NCI-H1417 (cell line): ENCODE measurements around the gene RARG.
A peak's percentile ranks its signal among the peaks of the same experiment; 100 is the strongest.

Source experiments
- DNase-seq, 3 experiments: peaks; one replicate each; lab custom pipeline; 2025; lab: John Stamatoyannopoulos, UW

RARG gene

DNA sequence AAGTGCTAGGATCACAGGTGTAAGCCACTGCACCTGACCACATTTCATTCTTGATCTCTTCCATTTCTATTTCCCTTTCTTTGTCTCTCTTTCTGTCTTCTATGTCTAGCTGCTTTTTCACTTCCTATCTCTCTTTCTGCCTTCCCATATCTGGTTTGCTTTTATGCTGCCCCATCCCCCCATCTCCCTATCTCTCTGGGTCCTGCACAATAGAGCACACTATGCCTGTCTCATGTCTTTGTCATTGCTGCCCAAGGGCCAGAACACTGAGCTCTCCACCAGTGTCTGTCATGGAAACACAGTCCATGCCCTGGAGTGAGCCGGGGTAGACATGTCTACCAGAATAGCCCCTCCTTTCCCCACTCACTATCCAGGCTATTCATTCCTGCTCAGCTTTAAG is 12.3 kb upstream of the RARG start:
- DNase-seq, result no peak

DNA sequence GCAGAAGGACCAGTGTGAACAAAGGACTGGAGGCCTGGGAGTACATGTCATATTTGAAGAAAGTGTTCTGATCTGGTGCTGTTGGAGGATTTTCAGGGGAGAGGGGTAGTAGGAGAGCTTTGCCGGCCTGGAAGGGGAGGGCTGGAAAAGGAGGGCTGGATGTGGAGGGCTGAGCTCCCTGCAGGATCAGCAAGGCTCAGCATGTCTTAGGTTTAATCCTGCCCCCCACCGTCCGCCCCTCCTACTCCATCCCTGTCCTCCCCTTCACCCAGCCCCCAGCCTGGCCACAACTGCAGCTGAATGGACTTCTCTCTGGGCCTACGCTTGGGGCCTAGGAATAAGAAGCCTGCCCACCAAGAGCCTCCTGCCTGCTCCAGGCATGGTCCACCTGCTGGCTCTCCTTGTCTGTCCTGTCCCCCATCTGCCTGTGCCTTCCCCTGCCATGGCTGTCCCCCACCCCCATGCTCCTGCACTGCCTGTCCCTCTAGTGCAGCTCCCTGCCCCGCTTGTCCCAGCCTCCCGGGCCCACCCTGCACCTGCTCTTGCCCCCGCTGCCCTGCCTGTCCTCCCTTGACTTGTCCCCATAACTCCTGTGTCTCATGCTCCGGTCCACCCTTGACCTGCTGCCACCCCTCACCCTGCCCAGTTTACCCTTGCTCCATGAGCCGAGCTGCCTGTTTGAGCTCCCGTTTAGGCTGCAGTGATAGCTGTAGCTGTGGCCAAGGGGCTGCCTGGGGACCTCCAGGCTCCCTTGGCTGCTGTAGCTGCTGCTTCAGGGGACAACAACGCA is 9.8 kb upstream of the RARG start:
- no peak for DNase-seq

DNA sequence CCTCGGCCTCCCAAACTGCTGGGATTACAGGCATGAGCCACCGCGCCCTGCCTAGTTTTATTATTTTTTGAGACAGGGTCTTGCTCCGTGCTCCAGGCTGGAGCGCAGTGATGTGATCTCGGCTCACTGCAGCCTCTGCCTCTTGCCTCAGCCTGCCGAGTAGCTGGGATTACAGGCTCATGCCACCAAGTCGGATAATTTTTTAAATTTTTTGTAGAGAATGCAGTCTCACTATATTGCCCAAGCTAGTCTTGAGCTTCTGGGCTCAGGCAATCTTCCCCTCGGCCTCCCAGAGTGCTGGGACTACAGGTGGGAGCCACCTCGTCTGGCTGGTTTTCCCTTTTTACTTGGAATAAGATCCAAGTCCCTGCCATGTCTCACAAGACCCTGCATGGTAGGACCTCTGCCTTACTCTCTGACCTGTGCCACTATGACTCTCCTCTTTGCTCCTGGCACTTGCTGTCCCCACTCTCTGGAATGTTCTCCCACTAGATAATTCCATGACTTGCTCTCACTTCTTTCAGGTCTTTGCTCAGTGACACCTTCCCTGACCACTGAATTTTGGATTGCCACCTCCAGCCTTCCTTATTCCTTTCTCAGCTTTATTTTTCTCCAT is 7.7 kb upstream of the RARG start:
- no peak for DNase-seq

DNA sequence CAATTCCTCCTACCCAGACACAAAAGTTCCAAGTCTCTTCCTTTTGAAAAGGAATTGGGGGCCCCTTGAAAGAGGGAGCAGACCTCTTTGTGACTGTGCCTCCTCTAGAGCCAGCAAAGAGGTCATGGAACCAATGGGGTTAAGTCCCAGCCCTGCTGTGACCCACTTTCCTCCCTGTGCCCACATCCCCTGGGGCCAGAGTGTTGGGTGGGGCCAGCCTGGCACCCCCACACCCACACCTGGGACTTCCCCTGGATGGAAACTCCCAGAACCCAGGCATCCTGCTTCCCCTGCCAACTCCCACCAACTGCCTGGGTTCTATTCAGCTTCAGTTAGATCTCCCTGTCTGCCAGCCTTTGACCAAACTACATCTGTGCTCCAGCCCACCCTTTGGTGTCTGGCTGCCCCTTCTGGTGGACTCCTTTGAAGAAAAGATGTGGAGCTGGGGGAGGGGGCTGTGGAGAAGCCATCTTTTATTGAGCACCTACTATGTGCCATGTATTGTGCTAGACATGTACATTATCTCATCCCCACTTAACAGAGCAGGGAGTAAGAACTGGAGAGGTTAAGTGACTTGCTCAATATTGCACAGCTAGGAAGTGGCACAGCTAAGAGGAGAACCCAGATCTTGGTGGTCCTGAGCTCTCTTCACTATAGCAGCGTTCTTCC is 4.6 kb upstream of the RARG start:
- no peak for DNase-seq

DNA sequence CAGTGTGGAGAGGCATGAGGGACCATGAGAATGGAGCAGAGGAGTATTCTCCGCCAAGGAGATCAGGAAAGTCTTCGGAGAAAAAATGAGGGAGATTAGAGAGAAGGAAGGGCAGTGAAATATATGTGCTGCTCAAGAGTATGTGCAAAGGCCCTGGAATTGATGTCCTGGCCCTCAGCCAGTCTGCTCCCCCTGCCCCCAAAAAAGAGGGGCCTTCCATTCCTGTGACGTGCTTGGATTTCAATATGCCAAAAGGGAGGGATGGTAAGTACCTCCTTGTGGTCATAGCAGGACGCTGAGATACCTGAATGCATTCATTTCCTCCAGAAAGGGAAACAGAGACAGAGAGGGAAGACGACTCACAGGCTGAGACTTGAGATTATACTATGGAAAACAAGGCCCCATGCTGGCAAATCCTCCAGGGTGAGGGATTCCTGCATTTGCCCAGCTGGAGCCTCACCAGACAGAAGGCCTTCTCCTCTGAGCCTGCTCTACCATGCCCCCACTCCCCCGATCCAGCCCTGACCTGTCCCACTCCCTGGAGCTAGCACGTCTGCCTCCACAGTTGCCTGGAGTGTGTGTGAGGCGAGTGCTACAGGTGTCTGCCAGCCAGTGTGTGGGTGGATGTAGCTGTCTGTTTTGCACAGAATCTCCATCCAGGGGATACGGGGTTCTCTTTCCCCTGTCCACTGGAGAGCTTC is 3.9 kb upstream of the RARG start:
- no peak for DNase-seq

DNA sequence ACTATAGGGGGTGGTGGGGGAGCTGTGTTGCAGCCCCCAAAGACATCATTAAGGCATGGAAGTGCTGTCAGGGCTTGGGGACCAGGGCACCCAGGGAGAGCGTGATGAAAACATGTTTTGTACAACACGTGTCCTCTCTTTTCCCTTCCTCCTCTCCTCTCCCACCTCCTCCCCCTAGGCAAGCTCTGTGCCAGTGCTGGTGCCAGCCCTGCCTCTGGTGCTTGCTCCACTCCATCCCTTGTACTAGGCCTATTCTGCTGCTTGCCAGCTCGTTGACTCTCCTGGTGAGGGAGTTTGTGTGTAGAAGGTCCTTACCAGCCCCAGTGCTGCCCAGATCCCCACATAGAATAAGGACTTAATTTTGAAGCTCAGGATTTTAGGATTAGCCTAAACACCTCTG is 3.2 kb upstream of the RARG start:
- DNase-seq, result no peak

DNA sequence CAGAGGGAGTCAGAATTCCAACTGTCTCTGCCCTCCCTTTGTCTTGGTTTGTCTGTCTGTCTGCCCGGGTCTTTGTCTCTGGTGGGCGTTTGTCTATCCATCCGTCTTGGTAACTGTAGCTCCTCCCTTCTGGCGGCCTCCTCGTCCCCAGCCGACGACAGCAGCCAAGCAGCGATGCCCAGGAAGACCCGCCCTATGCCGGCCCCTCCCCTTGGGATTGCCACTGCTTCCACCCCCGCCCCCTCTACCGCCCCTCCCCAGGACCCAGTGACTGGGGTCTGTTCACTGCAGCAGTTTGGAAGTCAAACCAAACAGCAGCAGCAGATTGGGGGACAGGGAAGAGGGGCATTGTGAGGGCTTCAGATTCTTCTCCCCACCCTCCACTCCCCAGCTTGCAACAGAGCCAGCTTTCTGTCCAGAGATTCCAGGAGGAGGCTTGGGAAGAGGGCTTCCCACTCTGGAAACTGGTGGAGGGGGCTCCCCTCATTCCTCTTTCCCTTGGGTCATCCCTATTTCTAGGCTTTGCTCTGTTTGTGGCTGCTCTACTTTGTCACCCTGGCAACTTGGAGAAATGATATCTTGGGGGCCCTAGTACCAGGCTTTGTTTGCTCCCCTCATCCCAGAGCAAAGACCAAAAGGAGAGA is 2.4 kb upstream of the RARG start:
- DNase-seq, result no peak

DNA sequence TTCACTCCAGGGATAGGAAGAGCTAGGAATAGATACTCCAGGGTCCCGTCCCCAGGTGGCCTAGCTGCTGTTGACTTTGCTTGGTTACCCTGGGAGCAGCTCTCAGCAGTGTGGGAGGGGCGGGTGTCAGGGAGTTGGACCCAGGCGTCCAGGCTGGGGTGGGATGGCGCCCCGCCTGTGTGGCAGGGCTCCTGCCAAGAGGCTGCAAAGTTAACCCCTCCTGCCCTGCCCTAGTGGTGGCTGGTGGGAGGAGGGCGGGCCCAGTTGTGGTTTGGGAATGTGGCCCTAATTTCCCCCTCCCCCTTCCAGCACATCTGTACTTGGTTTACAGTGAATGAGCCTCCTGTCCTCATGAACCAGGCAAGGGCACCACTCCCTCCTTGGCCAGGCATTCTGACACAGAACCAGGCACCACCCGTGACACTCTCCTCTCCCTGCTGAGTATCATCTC is 1.7 kb upstream of the RARG start:
- DNase-seq, result no peak

DNA sequence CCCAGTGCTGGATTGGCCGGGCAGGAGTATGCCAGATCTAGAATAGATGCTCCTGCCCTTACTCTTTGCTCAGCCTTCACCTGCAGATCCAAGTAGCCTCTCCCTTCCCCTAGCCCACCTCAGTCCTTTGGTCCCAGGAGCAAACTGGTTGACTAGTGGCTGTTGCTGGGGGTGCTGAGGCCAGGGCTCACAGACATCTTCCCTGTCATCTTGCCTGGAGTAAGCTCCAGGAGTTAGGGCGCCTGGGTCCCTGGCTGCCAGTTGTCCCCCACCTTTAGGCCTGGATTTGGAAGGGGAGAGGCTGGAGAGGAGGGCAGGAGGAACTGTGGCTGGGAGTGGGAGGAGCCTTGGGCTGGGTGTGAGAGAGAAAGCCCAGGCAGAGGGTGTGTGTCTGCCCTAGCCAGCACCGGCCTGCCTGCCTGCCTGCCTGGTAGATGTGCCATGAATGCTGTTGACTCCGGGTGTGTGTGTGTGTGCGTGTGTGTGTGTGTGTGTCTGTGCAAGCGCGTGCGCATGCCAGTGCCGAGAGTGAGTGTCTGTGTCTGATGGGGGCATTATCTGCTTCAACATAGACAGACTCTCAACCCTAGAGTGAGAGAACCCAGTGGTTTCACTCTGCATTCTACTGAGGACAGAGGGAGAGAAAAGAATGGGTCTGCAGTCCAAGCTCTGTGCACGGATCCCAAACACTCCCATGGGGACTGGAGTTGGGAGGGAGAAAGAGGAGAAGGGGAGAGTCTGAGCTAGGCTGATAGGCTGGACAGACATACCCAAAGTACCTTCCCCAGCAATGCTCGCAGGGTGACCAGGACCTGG is 845 bp upstream of the RARG start:
- peak in 2 of 3 experiments; percentile 33 to 46 for DNase-seq

DNA sequence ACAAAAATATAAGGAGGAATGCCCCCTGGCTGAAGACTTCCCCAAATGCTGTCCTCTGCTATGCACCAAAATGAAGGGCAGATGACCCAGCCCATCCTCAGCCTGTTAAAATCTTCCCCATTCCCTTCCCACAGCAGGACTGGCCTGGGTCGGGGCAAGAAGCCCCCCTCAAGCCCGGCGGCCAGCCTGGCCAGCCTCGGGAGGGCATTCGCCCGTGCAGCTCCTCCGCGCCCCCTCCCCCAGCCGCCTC is 413 bp downstream of the RARG start:
- no peak for DNase-seq

DNA sequence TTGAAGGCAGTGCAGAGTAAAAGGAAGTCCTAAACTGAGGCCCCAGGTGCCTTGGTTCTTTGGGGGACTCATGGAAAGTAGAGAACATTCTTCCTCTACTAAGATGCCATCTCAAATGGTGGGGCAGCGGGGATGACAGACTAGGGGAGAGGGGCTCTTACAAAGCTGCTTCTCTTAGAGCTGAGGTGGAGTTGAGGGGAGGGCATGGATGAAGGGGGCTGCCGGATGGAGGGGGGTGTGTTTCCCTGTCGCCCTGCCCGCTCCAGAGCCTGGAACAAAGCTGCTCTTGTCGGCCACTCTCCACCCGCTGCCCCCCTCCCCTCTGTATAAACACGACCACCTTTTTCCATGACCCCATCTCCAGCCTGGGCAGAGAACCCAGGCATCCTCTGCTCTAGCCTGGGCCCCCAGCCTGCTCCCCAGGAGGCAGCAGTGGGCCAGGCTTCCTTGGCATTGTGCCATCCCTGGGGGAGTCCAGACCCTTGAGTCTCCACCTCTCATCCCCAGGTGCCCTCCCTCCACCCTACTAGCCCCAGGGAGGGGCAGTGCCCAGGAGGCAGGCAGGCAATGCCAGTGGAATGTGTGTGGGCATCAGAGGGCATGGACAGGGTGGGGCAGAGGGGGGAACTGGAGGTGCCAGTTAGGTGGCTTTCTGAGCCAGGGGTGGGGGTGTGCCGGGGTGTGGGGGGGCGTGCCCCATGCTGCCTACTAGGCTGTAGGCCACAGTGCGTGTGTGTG is 1.7 kb downstream of the RARG start:
- peak in 1 of 3 experiments; percentile 17 for DNase-seq

DNA sequence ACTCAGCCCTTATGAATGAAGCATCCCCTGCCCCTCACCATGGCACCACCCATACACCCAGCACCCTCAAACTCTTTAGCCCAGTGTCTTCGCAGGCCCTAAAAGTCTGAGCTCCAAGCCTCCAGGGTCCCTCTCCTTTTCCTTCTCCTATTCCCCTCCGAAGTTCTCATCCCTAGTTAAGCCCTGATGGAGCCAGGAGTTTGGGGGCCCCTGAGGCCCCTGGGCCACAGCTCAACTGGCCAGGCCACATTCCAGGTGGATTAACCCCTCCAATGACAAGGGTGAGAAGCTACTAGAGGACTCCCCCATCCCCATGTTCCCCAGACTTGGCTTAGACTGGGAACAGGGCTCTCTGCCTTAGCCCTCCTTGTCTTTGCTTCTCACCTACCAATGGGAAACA is 2.6 kb downstream of the RARG start:
- DNase-seq, result no peak

DNA sequence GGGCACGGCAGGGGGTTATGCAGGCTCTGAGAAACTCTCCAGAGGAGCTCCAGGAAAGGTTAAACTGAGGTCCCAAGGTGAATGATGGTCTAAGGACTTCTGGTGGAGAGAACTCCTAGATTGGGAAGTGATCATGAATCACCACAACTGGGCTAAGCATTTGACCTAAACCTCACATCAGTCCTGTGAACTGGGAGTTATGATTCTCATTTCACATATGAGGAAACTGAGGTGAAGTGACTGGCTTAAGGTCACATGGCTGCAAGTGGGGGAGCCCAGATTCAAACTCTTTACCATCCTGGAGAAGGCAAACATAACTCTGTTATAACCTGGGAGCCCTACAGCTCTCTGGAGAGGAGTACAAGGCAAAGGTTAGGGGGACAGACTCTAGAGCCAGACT is 4.2 kb downstream of the RARG start:
- no peak for DNase-seq

DNA sequence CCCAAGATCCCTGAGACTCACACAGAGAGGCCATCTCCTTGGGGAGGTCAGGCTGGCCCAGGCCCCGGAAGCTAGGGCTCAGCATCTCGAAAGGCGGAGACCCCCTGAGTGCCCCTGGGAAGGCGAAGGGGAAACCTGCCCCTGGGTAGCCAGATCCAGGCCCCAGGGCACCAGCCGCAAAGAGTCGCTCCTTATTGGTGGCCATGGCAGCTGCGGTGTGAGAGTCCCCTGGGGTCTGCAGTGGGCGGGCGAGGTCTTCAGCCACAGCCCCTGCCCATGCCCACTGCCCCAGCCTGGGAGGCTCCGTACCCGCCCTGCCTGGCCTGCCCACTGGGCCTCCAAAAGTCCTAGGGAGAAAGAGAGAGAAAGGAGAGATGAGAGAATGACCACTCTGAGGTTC is 4.7 kb downstream of the RARG start:
- DNase-seq, result no peak

DNA sequence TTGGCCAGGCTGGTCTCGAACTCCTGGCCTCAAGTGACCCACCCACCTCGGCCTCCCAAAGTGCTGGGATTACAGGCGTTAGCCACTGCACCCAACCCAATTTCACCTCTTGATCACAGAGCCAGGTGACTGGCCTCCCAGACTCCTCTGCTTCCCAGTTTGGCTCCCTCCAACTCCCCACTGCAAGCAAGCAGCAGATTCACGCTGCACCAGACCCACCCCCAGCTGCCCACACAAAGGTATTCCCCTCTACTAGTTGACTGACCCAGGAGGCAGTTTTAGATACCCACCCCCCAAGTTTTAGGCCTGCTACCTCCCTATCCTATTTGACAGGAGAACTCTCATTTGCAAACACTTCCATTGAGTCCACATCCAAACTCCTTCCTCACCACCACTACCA is 5.2 kb downstream of the RARG start:
- DNase-seq, result no peak

DNA sequence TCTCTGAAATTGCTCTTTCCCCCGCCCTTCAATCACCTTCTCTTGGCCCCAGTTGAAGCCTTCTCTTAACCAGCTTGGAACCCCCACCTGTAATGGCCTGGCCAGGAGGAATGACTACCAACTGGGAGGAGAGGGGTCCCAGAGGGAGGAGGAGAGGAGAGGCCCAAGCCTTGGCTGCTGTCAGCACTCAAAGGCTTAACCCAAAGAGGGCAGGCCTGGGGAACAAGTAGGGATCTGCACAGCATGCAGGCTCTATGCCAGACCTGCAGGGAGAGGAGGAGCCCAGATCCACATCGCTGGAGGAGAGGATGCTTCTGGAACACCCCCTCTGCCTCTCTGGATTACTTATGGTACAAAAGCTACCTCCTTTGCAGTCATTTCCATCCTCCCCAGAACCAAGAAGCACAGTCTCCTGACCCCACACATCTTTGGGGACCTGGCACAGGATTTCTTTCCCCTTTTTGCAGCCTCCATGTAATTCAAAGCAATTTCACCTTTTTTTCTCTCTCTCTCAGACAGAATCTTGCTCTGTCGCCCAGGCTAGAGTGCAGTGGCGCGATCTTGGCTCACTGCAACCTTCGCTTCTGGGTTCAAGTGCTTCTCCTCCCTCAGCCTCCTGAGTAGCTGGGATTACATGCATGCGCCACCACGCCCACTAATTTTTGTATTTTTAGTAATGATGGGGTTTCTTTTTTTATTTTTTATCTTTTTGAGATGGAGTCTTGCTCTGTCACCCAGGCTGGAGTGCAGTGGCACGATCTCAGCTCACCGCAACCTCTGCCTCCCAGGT is 6.2 kb downstream of the RARG start:
- no peak for DNase-seq

DNA sequence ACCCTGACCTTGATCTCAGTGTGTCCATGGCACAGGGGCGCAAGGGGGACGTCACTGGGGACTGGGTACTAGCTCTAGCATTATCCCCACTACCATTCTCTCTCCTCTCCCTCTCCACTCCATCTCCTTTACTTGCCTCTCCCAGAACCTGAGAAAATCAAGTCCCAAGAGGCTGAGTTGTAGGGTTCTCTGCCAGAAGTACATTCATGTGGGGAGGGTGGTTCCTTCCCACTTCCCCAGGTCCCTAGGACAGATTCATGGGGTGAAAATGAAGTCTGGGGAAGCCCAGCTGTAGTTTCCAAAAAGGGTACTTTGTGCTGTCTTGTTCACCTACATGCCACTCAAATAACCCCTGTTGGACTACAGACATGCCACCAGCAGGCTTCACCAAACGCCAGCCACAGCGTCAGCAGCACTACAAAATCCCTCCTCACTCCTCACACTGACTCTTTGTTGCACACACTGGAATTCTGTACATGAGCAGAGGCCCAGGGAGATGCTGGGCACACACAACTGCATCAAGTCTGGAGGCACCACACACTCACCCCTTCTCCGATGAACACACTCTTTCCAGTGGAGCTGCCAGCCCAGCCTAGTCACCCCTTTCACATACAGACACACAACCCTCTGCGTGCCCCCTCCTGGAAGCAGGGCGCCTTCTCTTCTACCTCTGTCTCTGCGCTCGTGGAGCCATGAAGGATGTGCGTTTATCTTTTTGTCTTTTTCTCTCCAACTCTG is 6.9 kb downstream of the RARG start:
- DNase-seq, result no peak

DNA sequence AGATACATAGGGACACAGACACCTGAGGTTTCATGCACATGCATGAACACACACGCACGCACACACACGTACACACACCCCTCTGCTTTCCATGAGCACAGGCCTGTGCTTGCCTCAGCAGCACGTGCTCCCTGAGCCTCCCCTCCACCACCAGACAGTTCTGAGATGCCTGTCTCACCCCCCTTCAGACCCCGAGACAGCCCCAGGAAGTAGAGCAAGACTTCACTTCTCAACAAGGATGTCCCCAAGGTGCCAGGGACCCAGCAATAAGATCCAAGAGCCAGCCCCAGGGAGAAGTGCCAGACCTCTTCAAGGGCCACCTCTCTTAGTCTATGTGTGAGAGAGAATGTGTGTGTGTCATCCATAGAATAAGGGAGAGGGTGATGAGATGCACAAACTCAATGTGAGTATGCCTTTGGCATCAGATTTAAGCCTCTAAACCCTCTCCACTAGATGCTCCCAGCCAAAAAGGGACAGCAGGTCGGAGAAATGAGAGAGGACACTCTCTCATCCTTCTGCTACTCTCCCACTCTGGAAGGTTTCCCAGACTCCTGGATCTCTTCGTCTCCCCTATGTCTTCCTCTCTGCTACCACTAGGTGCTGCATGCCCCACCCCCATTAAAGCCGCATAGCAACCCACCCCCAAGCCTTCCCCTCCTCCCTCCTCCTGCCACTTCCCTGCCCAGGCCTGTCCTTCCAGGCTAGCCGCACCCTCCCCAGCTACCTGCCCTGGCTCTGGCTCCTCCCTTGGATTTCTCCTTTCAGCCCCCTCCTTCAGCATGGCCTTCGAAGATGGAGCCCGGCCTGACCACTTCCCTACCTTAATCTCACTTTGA is 7.7 kb downstream of the RARG start:
- DNase-seq, result peak in 1 of 3 experiments; percentile 27
